ENCODE data around the gene SLC7A9. TPM values are rescaled to one million over a fixed set of nuclear protein-coding genes. Genes with fewer than 3 reads are reported as not detected.

SLC7A9 gene
- total RNA-seq, 1 donor from 2014 or later: 0.78 TPM

- no peaks in the 10 kb centered on the region for H3K9me3 Mint-ChIP-seq (ENCODE audit: unreplicated experiment)
- TF ChIP-seq, protein P1, sequence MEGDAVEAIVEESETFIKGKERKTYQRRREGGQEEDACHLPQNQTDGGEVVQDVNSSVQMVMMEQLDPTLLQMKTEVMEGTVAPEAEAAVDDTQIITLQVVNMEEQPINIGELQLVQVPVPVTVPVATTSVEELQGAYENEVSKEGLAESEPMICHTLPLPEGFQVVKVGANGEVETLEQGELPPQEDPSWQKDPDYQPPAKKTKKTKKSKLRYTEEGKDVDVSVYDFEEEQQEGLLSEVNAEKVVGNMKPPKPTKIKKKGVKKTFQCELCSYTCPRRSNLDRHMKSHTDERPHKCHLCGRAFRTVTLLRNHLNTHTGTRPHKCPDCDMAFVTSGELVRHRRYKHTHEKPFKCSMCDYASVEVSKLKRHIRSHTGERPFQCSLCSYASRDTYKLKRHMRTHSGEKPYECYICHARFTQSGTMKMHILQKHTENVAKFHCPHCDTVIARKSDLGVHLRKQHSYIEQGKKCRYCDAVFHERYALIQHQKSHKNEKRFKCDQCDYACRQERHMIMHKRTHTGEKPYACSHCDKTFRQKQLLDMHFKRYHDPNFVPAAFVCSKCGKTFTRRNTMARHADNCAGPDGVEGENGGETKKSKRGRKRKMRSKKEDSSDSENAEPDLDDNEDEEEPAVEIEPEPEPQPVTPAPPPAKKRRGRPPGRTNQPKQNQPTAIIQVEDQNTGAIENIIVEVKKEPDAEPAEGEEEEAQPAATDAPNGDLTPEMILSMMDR (IDR thresholded peaks at IDR 0.05): no peak
- H3K4me1 Mint-ChIP-seq (ENCODE audit: unreplicated experiment): no peaks in the 10 kb centered on the region
- DNase-seq (ENCODE audit: extremely low spot score, unreplicated experiment): no peak
- H3K36me3 Mint-ChIP-seq (ENCODE audit: unreplicated experiment): no peaks in the 10 kb centered on the region
- peaks cover 9% of the 10 kb centered on the region for H3K27me3 Mint-ChIP-seq (ENCODE audit: unreplicated experiment)
- no peak overlapping the region for H3K4me3 Mint-ChIP-seq (ENCODE audit: unreplicated experiment)
- H3K27ac Mint-ChIP-seq (ENCODE audit: unreplicated experiment): no peak overlapping the region
Observed at GRCh38 chr19:32819419-32820400, 49.9 kb downstream of the SLC7A9 start.

DNA sequence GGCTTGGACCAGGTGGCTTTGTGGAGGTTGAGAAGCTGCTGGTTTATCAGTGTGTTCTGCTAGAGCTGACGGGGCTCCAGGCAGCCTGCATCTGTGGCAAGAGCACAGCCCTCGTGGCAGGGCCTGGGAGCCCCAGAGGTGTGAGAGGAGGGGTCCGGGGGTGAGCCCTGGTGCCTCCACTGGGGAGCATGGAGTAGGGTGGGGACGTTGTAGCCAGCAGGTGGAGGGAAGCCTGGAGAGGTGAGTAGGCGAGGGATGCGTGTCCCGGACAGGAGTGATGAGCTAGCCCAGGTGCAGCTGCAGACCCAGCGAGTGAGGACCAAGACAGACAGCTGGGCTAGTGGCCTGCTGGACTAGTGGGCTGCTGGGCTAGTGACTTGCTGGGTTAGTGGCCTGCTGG lies 51.0 kb downstream of the SLC7A9 start:
- H3K9me3 Mint-ChIP-seq (ENCODE audit: unreplicated experiment): no peaks in the 10 kb centered on the region
- TF ChIP-seq, protein P1 (IDR thresholded peaks at IDR 0.05): no peak
- no peak for DNase-seq (ENCODE audit: extremely low spot score, unreplicated experiment)
- H3K4me1 Mint-ChIP-seq (ENCODE audit: unreplicated experiment): no peaks in the 10 kb centered on the region
- no peak overlapping the region for H3K27ac Mint-ChIP-seq (ENCODE audit: unreplicated experiment)
- no peaks in the 10 kb centered on the region for H3K36me3 Mint-ChIP-seq (ENCODE audit: unreplicated experiment)
- H3K4me3 Mint-ChIP-seq (ENCODE audit: unreplicated experiment): no peak overlapping the region
- peaks cover 9% of the 10 kb centered on the region for H3K27me3 Mint-ChIP-seq (ENCODE audit: unreplicated experiment)

GRCh38 chr19:32817569-32818476 lies 51.7 kb downstream of the SLC7A9 start:
- TF ChIP-seq, protein P1 (IDR thresholded peaks at IDR 0.05): no peak
- H3K9me3 Mint-ChIP-seq (ENCODE audit: unreplicated experiment): no peaks in the 10 kb centered on the region
- H3K27me3 Mint-ChIP-seq (ENCODE audit: unreplicated experiment): peaks cover 9% of the 10 kb centered on the region
- H3K4me3 Mint-ChIP-seq (ENCODE audit: unreplicated experiment): no peak overlapping the region
- no peak for DNase-seq (ENCODE audit: extremely low spot score, unreplicated experiment)
- no peaks in the 10 kb centered on the region for H3K36me3 Mint-ChIP-seq (ENCODE audit: unreplicated experiment)
- no peak overlapping the region for H3K27ac Mint-ChIP-seq (ENCODE audit: unreplicated experiment)
- no peaks in the 10 kb centered on the region for H3K4me1 Mint-ChIP-seq (ENCODE audit: unreplicated experiment)

- Mint-ChIP-seq H3K36me3 (ENCODE audit: unreplicated experiment) (no peaks in the 10 kb centered on the region), H3K9me3 (ENCODE audit: unreplicated experiment) (no peaks in the 10 kb centered on the region), H3K27ac (ENCODE audit: unreplicated experiment) (no peak overlapping the region), H3K4me1 (ENCODE audit: unreplicated experiment) (no peaks in the 10 kb centered on the region), H3K27me3 (ENCODE audit: unreplicated experiment) (peaks cover 11% of the 10 kb centered on the region), H3K4me3 (ENCODE audit: unreplicated experiment) (no peak overlapping the region)
- DNase-seq (ENCODE audit: extremely low spot score, unreplicated experiment): no peak
- TF ChIP-seq, protein P1 (IDR thresholded peaks at IDR 0.05): no peak
Observed at GRCh38 chr19:32816555-32817099, 52.9 kb downstream of the SLC7A9 start.
